Erythroblast (primary cell): ENCODE measurements around the gene ARHGAP26.

Experiments
- GATA1 ChIP-seq: IDR thresholded peaks from 2 replicates; pipeline ENCODE4 v1.6.1; 2011; ENCODE audit warnings: low read depth, mild to moderate bottlenecking, control low read depth, low read length, moderate library complexity
- POLR2A ChIP-seq: IDR thresholded peaks from 2 replicates; pipeline ENCODE4 v1.6.1; 2011; ENCODE audit warnings: mild to moderate bottlenecking, low read length

GRCh38 chr5:142835540-142835939, 65.4 kb downstream of the ARHGAP26 start:
- TF ChIP-seq POLR2A (no peak), GATA1 (no peak)
